IMR-90 (cell line): ENCODE results near the gene TNFRSF1B. TPM values are rescaled to one million over a fixed set of nuclear protein-coding genes. Genes with fewer than 3 reads are reported as not detected.

Experiments
- ATAC-seq: fragments of 200-7000 bp; cut with Tn5 transposase; 2 replicates; pipeline ENCODE4 v1.9.1; 2020; ENCODE audit warnings: low read depth, mild to moderate bottlenecking, moderate library complexity
- BruUV-seq: library from RNA; stranded (reverse); fragments of 400-500 nt; replicated peaks from 2 replicates; lab custom pipeline; 2021; lab: Mats Ljungman, UMichigan
- CTCF ChIA-PET: fragments of 300-600 bp; formaldehyde crosslinking; extraction: SDS; loops from one replicate; lab custom pipeline; 2021; ENCODE audit warnings: antibody characterized with exemption; lab: Yijun Ruan, JAX
- POLR2A ChIA-PET: fragments of 300-600 bp; sonication (Branson Sonifier 250); formaldehyde crosslinking; loops from one replicate; lab custom pipeline; 2022; ENCODE audit warnings: antibody characterized with exemption; ENCODE audit not compliant: unreplicated experiment; lab: Charles Lee
- DNase-seq: peaks from one replicate; pipeline ENCODE4 v3.0.0; 2013
- H2AFZ ChIP-seq: replicated peaks from 2 replicates; pipeline ENCODE3; 2013; ENCODE audit warnings: low read length, mild to moderate bottlenecking; ENCODE audit not compliant: poor library complexity
- H2AK5ac ChIP-seq: 2 replicates; pipeline ENCODE4 v1.6.1; 2013; ENCODE audit warnings: low read depth, low read length, inconsistent platforms
- H2AK9ac ChIP-seq: replicated peaks from 2 replicates; pipeline ENCODE3; 2013; ENCODE audit warnings: mild to moderate bottlenecking, low read depth, low read length, moderate library complexity; ENCODE audit not compliant: poor library complexity
- H2BK120ac ChIP-seq: 2 replicates; pipeline ENCODE4 v1.6.1; 2013; ENCODE audit warnings: low read depth, low read length, inconsistent platforms
- H2BK15ac ChIP-seq: 3 replicates; pipeline ENCODE4 v1.6.1; 2013; ENCODE audit warnings: low read depth, low read length, inconsistent platforms
- H2BK20ac ChIP-seq: 2 replicates; pipeline ENCODE4 v1.6.1; 2013; ENCODE audit warnings: low read depth, mild to moderate bottlenecking, inconsistent platforms, low read length, moderate library complexity
- H2BK5ac ChIP-seq: 2 replicates; pipeline ENCODE4 v1.6.1; 2013; ENCODE audit warnings: mild to moderate bottlenecking, low read depth, low read length, inconsistent platforms; ENCODE audit not compliant: poor library complexity, severe bottlenecking
- H3K14ac ChIP-seq: replicated peaks from 2 replicates; pipeline ENCODE4 v1.6.1; 2013; ENCODE audit warnings: low read depth, low read length, inconsistent platforms
- H3K18ac ChIP-seq: 2 replicates; pipeline ENCODE4 v1.6.1; 2013; ENCODE audit warnings: low read depth, low read length, control low read depth
- H3K23ac ChIP-seq: 2 replicates; pipeline ENCODE4 v1.6.1; 2013; ENCODE audit warnings: low read depth, low read length, inconsistent platforms
- H3K27ac ChIP-seq: 2 replicates; pipeline ENCODE4 v1.5.1; 2013; ENCODE audit warnings: mild to moderate bottlenecking, control low read depth, low read length; ENCODE audit not compliant: insufficient read depth
- H3K27me3 ChIP-seq: 2 replicates; pipeline ENCODE4 v1.6.1; 2013; ENCODE audit warnings: low read length; ENCODE audit not compliant: control insufficient read depth, insufficient read depth
- H3K36me3 ChIP-seq: 2 replicates; pipeline ENCODE4 v1.6.1; 2013; ENCODE audit warnings: low read length, mixed read lengths; ENCODE audit not compliant: control insufficient read depth, insufficient read depth
- H3K4ac ChIP-seq: 2 replicates; pipeline ENCODE4 v1.6.1; 2013; ENCODE audit warnings: low read depth, low read length, inconsistent platforms
- H3K4me1 ChIP-seq: 2 replicates; pipeline ENCODE4 v1.6.1; 2013; ENCODE audit warnings: low read length, mixed read lengths; ENCODE audit not compliant: control insufficient read depth, insufficient read depth
- H3K4me2 ChIP-seq: 2 replicates; pipeline ENCODE4 v1.6.1; 2013; ENCODE audit warnings: low read depth, mild to moderate bottlenecking, control low read depth, low read length, moderate library complexity
- H3K4me3 ChIP-seq: 2 replicates; pipeline ENCODE4 v1.5.1; 2013; ENCODE audit warnings: low read depth, mild to moderate bottlenecking, control low read depth, low read length, moderate library complexity; ENCODE audit not compliant: insufficient read depth
- H3K56ac ChIP-seq: 2 replicates; pipeline ENCODE4 v1.6.1; 2013; ENCODE audit warnings: low read length, inconsistent platforms; ENCODE audit not compliant: insufficient read depth; ENCODE audit errors: extremely low read depth
- H3K79me1 ChIP-seq, 2 experiments: 2 replicates each; pipeline ENCODE4 v1.6.1; 2013; ENCODE audit warnings: low read length in 2 of 2, inconsistent platforms in 1 of 2, low read depth in 1 of 2
- H3K9ac ChIP-seq: 2 replicates; pipeline ENCODE4 v1.6.1; 2013; ENCODE audit warnings: low read depth, low read length, control low read depth
- H3K9me1 ChIP-seq: 2 replicates; pipeline ENCODE4 v1.6.1; 2013; ENCODE audit warnings: low read length, inconsistent platforms; ENCODE audit not compliant: insufficient read depth
- H3K9me3 ChIP-seq: 2 replicates; pipeline ENCODE4 v1.6.1; 2013; ENCODE audit warnings: low read length; ENCODE audit not compliant: control insufficient read depth, insufficient read depth
- H4K20me1 ChIP-seq: 2 replicates; pipeline ENCODE4 v1.6.1; 2013; ENCODE audit warnings: low read length, inconsistent platforms; ENCODE audit not compliant: insufficient read depth
- H4K5ac ChIP-seq: 2 replicates; pipeline ENCODE4 v1.6.1; 2013; ENCODE audit warnings: mild to moderate bottlenecking, low read depth, low read length, control low read depth
- H4K8ac ChIP-seq, 2 experiments: 2 replicates each; pipeline ENCODE4 v1.6.1; 2013; ENCODE audit warnings: low read depth in 2 of 2, low read length in 2 of 2, control low read depth in 1 of 2, inconsistent platforms in 1 of 2
- H4K91ac ChIP-seq: 2 replicates; pipeline ENCODE4 v1.6.1; 2013; ENCODE audit warnings: low read depth, low read length, inconsistent platforms; ENCODE audit not compliant: insufficient read depth
- CEBPB ChIP-seq: IDR thresholded peaks from 2 replicates; pipeline ENCODE4 v1.6.1; 2012; ENCODE audit warnings: low read depth, low read length, improper control_type of control experiment
- CHD1 ChIP-seq: IDR thresholded peaks from 2 replicates; pipeline ENCODE4 v1.6.1; 2012; ENCODE audit warnings: low read depth, low read length, improper control_type of control experiment
- MXI1 ChIP-seq: IDR thresholded peaks from 2 replicates; pipeline ENCODE4 v1.6.1; 2012; ENCODE audit warnings: low read depth, mild to moderate bottlenecking, low read length, moderate library complexity, borderline replicate concordance
- POLR2A ChIP-seq: IDR thresholded peaks from 2 replicates; pipeline ENCODE4 v1.6.1; 2012; ENCODE audit warnings: mild to moderate bottlenecking, low read depth, low read length
- RFX5 ChIP-seq: IDR thresholded peaks from 2 replicates; pipeline ENCODE4 v1.8.0; 2012; ENCODE audit warnings: low read depth, mild to moderate bottlenecking, low read length, moderate library complexity
- WGBS, 2 experiments: methylation state at CpG; one replicate each; pipeline versions ENCODE4 v1.1.5 to v1.1.7; 2013; ENCODE audit warnings: missing lambda C conversion rate in 2 of 2; ENCODE audit not compliant: insufficient read length in 1 of 2; ENCODE audit errors: extremely low coverage in 2 of 2; 5-methylcytosine and 5-hydroxymethylcytosine counted together
- dilution Hi-C: fragments of 300-500 bp; cut with HindIII; formaldehyde crosslinking; loops from one replicate; pipeline ENCODE4 v1.14.3; 2018; ENCODE audit warnings: low sequenced_read_pairs; ENCODE audit not compliant: unreplicated experiment
- in situ Hi-C: fragments of 300-500 bp; cut with MboI; formaldehyde crosslinking; loops from 3 replicates; pipeline ENCODE4 v1.14.3; 2019; ENCODE audit warnings: low sequenced_read_pairs, inconsistent platforms, mixed read lengths
- intact Hi-C: fragments of 100-400 bp; cut with micrococcal nuclease; formaldehyde crosslinking; loops from 2 replicates; pipeline ENCODE4 v1.10.0; 2022
- polyA plus RNA-seq, 3 experiments: library from polyadenylated mRNA; depleted of rRNA; stranded (reverse); fragments of >200 nt; gene quantifications; 2 replicates each; pipeline ENCODE4 v1.2.3, GENCODE V29; 2012; ENCODE audit warnings: low replicate concordance in 1 of 3
- total RNA-seq: library from RNA; depleted of rRNA; stranded (reverse); fragments of >200 nt; gene quantifications from 2 replicates; pipeline ENCODE4 v1.2.3, GENCODE V29; 2012
- TF ChIP-seq, protein P1 (sequence below): fragments of 150-350 bp; IDR thresholded peaks from 2 replicates; pipeline ENCODE4 v1.6.1; 2017; ENCODE audit warnings: mild to moderate bottlenecking, antibody characterized with exemption, low read length, low read depth
- TF ChIP-seq, protein P2 (sequence below): conservative IDR thresholded peaks from 2 replicates; pipeline ENCODE4 v1.5.1; 2012; ENCODE audit warnings: mild to moderate bottlenecking, low read depth, low read length, improper control_type of control experiment

TNFRSF1B gene
- total and polyA plus RNA-seq, 2 of the 4 experiments (the other 2 are of a cell fraction): 4.3 to 8.9 TPM

DNA sequence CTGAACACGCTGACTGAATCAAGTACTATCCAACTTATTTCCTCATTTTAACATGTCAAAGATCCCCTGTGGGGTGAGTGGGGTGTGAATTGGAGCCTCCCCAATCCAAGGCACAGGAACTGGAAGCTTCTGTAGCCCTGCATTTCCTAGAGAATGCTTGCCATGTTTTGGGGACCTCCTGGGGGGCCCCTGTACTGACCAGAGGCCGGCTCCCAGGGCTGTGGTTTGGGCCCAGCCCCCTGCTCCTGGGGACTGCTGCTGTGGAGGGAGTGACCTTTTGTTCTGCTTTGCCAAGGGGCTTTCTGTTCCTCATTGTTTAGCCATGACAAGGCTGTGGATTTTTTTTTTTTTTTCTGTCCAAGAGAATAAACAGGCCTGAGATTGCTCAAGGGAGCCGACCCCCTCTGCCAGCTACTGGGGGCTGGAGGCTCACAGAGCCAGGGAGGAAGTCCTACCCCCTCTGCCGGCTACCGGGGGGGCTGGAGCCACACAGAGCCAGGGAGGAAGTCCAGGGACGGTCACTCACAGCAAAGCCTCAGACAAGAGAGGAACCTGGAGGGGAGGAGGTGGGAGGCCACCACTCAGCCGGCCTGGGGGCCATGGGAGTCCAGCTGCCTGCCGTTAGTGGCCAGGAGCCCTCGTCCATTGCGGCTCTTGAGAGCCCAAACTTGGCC, 17.4 kb downstream of the TNFRSF1B start (continued):
- TF ChIP-seq POLR2A (peak; percentile 48; the same call in 1 of the 2 replicates), CEBPB (peak; percentile 89)

DNA sequence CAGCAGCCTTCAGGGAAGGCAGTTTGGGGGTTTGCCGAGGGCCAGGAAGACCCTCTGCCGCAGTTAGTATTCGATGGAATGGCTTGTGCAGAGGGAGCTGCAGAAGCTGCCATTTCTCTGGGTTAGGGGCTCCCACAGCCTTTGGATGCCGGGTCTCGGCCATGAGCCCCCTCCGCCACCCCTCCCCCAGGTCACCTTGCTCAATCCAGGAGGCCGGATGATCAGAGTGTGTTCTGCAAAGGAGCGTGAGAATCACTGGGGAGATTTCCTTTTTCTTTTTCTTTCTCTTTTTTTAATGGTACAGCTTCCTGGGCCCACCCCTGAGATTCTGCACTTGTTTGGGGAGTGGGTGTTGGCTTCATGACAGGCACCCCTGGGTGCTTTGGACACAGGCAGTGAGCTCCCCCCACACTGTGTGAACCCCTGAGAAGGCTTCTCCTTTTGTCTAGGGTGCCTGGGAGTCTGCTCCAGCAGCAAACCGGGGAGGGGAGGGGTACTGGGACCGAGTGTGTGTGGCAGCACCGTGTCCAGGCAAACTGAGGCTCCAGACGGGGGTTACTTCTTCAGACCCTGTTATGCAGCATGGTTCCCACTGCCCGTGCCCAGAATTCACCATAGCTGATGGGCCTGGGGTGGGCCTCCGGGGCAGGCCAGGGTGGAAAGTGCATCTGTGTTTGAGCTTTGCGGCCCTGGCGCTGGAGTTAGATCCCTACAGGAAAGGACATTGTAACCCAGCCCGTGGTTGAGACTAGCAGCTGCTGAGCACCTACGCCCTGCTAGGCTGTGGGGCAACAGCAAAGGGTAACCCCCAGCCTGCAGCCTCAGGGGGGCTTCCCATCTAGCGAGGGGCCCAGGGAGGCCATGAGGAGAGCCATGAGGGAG, 18.5 kb downstream of the TNFRSF1B start:
- ChIA-PET CTCF (interaction anchor here (2.3 kb wide), 1 partner anchor 60 kb away, joined by 9 read pairs; no protein-coding TSS in a partner anchor), POLR2A (no interaction called here)
- Histone ChIP-seq H2BK15ac (peak overlapping the region; percentile 67; the same call in 1 of the 3 replicates), H3K4me2 (no peak overlapping the region), H3K4me1 (peaks cover 32% of the 10 kb centered on the region), H4K8ac (peak overlapping the region; percentile 95), H3K9me1 (no peaks in the 10 kb centered on the region), H3K56ac (no peak overlapping the region), H3K27ac (peak overlapping the region; percentile 69), H3K79me1 (peaks cover 0 to 4% of the 10 kb centered on the region in 2 experiments; a peak in 3 of 4 replicates), H3K36me3 (no peaks in the 10 kb centered on the region), H3K23ac (peak overlapping the region; percentile 8; the same call in 1 of the 2 replicates), H3K14ac (peak overlapping the region; percentile 56), H3K9ac (peak overlapping the region; percentile 58), H4K5ac (peak overlapping the region; percentile 90), H2AK9ac (peak overlapping the region; percentile 96), H3K4ac (peak overlapping the region; percentile 88), H3K27me3 (no peaks in the 10 kb centered on the region), H2BK120ac (peak overlapping the region; percentile 90), H4K91ac (peak overlapping the region; percentile 96), H2AFZ (peak overlapping the region; percentile 83), H2BK5ac (peak overlapping the region; percentile 25), H2AK5ac (peak overlapping the region; percentile 92), H3K18ac (peak overlapping the region; percentile 80; the same call in 1 of the 2 replicates), H4K20me1 (no peaks in the 10 kb centered on the region), H2BK20ac (peak overlapping the region; percentile 65; the same call in 1 of the 2 replicates), H3K4me3 (no peak overlapping the region), H3K9me3 (no peaks in the 10 kb centered on the region)
- no peak for TF ChIP-seq MXI1
- no peak for TF ChIP-seq CHD1
- no peak for TF ChIP-seq CEBPB
- TF ChIP-seq, protein P1, sequence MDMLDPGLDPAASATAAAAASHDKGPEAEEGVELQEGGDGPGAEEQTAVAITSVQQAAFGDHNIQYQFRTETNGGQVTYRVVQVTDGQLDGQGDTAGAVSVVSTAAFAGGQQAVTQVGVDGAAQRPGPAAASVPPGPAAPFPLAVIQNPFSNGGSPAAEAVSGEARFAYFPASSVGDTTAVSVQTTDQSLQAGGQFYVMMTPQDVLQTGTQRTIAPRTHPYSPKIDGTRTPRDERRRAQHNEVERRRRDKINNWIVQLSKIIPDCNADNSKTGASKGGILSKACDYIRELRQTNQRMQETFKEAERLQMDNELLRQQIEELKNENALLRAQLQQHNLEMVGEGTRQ: no peak
- TF ChIP-seq, protein P2, sequence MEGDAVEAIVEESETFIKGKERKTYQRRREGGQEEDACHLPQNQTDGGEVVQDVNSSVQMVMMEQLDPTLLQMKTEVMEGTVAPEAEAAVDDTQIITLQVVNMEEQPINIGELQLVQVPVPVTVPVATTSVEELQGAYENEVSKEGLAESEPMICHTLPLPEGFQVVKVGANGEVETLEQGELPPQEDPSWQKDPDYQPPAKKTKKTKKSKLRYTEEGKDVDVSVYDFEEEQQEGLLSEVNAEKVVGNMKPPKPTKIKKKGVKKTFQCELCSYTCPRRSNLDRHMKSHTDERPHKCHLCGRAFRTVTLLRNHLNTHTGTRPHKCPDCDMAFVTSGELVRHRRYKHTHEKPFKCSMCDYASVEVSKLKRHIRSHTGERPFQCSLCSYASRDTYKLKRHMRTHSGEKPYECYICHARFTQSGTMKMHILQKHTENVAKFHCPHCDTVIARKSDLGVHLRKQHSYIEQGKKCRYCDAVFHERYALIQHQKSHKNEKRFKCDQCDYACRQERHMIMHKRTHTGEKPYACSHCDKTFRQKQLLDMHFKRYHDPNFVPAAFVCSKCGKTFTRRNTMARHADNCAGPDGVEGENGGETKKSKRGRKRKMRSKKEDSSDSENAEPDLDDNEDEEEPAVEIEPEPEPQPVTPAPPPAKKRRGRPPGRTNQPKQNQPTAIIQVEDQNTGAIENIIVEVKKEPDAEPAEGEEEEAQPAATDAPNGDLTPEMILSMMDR: no peak
- no peak for TF ChIP-seq RFX5
- intact Hi-C loops (no loop called here), in situ Hi-C loops (no loop called here), dilution Hi-C loops (no loop called here)
- ATAC-seq: no peak
- WGBS, 2 experiments: 75% methylated on average over 6 of the region's 19 CpGs; no CpG with 5 or more reads in 1 of the 2 experiments
- DNase-seq: no peak
- BruUV-seq: no TSS peak
